Subcutaneous adipose tissue (tissue), 4 donors: ENCODE measurements around the gene SRSF8. TPM values are rescaled to one million over a fixed set of nuclear protein-coding genes. Genes with fewer than 3 reads are reported as not detected.

Source experiments
- total RNA-seq, 4 donors: library from RNA; depleted of rRNA; stranded (reverse); fragments of >200 nt; gene quantifications; one replicate each; pipeline ENCODE4 v1.1.0, GENCODE V29; 2016
- TF ChIP-seq, protein P1 (sequence below): fragments of 450-650 bp; IDR thresholded peaks from one replicate; pipeline ENCODE4 v1.5.1; 2016; ENCODE audit warnings: low read depth, mild to moderate bottlenecking, control low read depth, antibody characterized with exemption, moderate library complexity

Gene SRSF8
- 10 to 100 TPM; 25.8 to 33.7 (median 28.3) TPM for total RNA-seq

GRCh38 chr11:95066716-95067038 is at the start of gene SRSF8:
TSS of gene SRSF8 (plus strand) at chr11:95066919. CDS start at chr11:95067227, 308 bp downstream.
- TF ChIP-seq, protein P1, sequence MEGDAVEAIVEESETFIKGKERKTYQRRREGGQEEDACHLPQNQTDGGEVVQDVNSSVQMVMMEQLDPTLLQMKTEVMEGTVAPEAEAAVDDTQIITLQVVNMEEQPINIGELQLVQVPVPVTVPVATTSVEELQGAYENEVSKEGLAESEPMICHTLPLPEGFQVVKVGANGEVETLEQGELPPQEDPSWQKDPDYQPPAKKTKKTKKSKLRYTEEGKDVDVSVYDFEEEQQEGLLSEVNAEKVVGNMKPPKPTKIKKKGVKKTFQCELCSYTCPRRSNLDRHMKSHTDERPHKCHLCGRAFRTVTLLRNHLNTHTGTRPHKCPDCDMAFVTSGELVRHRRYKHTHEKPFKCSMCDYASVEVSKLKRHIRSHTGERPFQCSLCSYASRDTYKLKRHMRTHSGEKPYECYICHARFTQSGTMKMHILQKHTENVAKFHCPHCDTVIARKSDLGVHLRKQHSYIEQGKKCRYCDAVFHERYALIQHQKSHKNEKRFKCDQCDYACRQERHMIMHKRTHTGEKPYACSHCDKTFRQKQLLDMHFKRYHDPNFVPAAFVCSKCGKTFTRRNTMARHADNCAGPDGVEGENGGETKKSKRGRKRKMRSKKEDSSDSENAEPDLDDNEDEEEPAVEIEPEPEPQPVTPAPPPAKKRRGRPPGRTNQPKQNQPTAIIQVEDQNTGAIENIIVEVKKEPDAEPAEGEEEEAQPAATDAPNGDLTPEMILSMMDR: no peak

DNA sequence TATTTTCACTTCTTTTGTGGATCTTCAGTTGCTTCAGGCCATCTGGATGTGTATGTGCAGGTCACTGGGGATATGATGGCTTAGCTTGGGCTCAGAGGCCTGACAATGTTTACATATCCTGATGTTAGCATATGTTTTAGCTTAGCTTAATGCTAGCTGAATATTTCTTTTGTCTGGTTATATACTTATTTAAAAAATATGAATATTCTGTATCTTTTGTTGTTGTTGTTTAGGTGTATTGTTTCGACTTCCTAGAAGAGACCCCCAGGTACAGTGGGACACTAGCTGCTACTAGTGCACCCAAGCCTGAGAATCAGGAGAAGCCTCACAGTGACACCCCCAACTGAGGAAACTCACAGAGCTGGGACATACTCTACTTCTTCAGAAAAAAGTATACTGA is 41.8 kb upstream of the SRSF8 start, which contains the start of gene KDM4E:
Gene KDM4E, plus strand, starts transcription at position 301 of the 400 bp plus-strand sequence. CDS start 300 bp downstream, outside the sequence.
- TF ChIP-seq, protein P1: no peak

DNA sequence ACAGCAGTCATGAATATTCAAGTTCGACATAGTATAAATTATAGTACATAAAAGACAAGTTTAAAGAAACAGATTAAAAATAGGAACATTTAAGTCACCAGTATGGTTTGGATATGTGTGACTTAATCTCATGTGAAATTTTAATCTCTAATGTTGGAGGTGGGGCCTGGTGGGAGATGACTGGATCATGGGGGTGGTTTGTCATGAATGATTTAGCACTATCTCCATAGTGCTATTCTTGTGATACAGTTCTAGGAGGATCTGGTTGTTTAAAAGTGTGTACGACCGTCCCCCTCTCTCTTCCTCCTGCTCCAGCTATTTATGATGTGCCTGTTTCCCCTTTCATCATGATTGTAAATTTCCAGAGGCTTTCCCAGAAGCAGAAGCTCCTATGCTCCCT is 38.4 kb upstream of the SRSF8 start:
- TF ChIP-seq, protein P1: no peak

- TF ChIP-seq, protein P1: no peak
Measured at GRCh38 chr11:95033051-95033450, 33.7 kb upstream of the SRSF8 start.

GRCh38 chr11:95035316-95035715 is 31.4 kb upstream of the SRSF8 start:
- TF ChIP-seq, protein P1: no peak

GRCh38 chr11:95042239-95042638 is 24.5 kb upstream of the SRSF8 start:
- TF ChIP-seq, protein P1: no peak

DNA sequence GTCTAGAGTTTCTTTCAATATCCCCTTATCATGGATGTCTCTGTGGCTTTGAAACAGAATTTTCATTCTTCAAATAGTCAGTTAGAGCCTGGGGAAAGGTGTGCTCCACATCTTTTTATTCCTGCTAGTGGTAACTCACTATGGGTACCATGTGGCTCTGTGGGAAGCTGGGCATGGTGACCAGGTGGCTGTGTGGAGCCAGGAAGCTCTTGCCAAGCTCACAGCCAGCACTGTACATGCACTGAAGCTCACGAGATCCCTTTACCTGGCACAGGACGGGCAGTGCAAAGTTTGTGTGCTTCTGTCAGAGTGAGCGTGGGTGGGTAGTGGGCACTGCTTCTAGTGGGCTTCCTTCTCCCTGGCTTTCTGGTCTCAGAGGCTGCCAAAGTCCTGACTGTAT is 23.8 kb upstream of the SRSF8 start:
- TF ChIP-seq, protein P1: no peak
